Breast epithelium (tissue), 4 donors: ENCODE measurements around the gene MACROD1. TPM values are rescaled to one million over a fixed set of nuclear protein-coding genes. Genes with fewer than 3 reads are reported as not detected.

Experiments
- DNase-seq, 2 donors: peaks; one replicate each; pipeline ENCODE4 v3.0.0-alpha.2; 2019; ENCODE audit warnings: low spot score in 2 of 2
- H3K27ac ChIP-seq, 2 donors: fragments of 200-600 bp; sonication (generic) in 1 of 2; one replicate each; pipeline ENCODE4 v1.5.1; 2016 to 2019; ENCODE audit warnings: mild to moderate bottlenecking in 1 of 2
- H3K27me3 ChIP-seq, 2 donors: fragments of 200-600 bp; sonication (generic) in 1 of 2; one replicate each; pipeline versions ENCODE4 v1.5.1 to v1.6.0; 2017 to 2019; ENCODE audit warnings: control low read depth in 1 of 2, mild to moderate bottlenecking in 1 of 2
- H3K36me3 ChIP-seq: fragments of 200-600 bp; one replicate; pipeline ENCODE4 v1.5.1; 2019
- H3K4me1 ChIP-seq, 2 donors: fragments of 200-600 bp; sonication (generic); one replicate each; pipeline ENCODE4 v1.5.1; 2016 to 2019; ENCODE audit warnings: control low read depth in 1 of 2
- H3K4me3 ChIP-seq, 3 donors: fragments of 200-600 bp; sonication (generic); 1 replicate in 2 of 3; 2 replicates in 1 of 3; pipeline ENCODE4 v1.5.1; 2016 to 2019; ENCODE audit warnings: mild to moderate bottlenecking in 3 of 3, moderate library complexity in 2 of 3
- H3K9me3 ChIP-seq, 2 donors: fragments of 200-600 bp; sonication (generic) in 1 of 2; one replicate each; pipeline ENCODE4 v1.5.1; 2016 to 2019; ENCODE audit warnings: control low read depth in 1 of 2
- POLR2A ChIP-seq: fragments of 450-650 bp; IDR thresholded peaks from one replicate; pipeline ENCODE4 v1.6.1; 2016; ENCODE audit warnings: antibody characterized with exemption, mild to moderate bottlenecking, moderate library complexity
- POLR2AphosphoS5 ChIP-seq, 3 donors: sonication (generic); formaldehyde crosslinking; IDR thresholded peaks; one replicate each; pipeline ENCODE4 v1.6.1; 2017; ENCODE audit warnings: antibody characterized with exemption in 3 of 3
- intact Hi-C: fragments of 100-400 bp; cut with DNase I; formaldehyde crosslinking; loops from one replicate; pipeline ENCODE4 v1.15.1; 2023; ENCODE audit warnings: low total_unique reads
- total RNA-seq, 3 donors: library from RNA; depleted of rRNA; stranded (reverse); fragments of >200 nt; gene quantifications; one replicate each; pipeline ENCODE4 v1.1.0, GENCODE V29; 2016
- TF ChIP-seq, protein P1 (sequence below), 3 donors: fragments of 450-650 bp; IDR thresholded peaks; one replicate each; pipeline ENCODE4 v1.5.1; 2016 to 2017; ENCODE audit warnings: antibody characterized with exemption in 3 of 3, mild to moderate bottlenecking in 3 of 3, moderate library complexity in 3 of 3

MACROD1 gene
- total RNA-seq, 3 donors from 2014 or later: 19.7 to 113 (median 40.3) TPM

DNA sequence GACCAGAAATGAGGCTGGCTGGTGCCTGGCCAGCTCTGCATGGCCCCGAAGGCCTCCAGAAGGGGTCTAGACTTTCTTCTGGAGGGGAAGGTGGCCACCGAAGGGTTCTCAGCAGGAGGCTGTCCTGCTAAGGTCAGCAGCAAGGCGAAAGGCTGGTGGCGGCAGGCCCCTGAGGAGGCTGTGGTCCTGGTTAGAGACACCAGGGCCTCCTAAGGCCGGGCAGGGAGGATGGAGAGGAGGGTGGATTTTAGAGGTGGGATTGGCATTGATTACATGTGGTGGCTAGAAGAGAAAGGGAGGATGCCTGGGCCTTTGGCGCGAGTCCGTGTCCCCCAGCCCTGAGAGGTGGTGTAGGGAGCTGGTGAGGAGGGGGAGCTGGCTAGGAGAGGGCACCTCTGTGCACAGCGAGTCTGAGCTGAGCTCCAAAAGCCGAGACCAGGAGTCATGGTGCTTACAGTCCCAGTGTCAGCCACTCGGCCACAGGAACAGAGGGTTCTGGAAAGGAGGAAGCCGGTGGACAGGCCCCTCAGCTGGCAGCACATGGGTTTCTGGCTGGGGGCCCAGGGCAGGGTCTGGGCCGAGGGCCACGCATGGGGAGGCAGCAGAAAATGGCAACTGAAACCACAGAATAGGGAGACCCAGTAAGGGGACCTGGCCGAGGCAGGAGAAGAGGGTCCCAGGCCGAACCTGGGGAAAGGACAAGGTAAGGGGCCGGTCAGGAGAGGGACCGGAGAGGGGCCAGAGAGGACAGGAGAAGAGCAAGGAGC lies 43.1 kb upstream of the MACROD1 start:
- no peaks in the 10 kb centered on the region for H3K9me3 ChIP-seq
- peaks cover under 1% of the 10 kb centered on the region for H3K36me3 ChIP-seq
- TF ChIP-seq POLR2A (no peak), POLR2AphosphoS5 (IDR thresholded peaks at IDR 0.05) (no peak)
- TF ChIP-seq, protein P1, sequence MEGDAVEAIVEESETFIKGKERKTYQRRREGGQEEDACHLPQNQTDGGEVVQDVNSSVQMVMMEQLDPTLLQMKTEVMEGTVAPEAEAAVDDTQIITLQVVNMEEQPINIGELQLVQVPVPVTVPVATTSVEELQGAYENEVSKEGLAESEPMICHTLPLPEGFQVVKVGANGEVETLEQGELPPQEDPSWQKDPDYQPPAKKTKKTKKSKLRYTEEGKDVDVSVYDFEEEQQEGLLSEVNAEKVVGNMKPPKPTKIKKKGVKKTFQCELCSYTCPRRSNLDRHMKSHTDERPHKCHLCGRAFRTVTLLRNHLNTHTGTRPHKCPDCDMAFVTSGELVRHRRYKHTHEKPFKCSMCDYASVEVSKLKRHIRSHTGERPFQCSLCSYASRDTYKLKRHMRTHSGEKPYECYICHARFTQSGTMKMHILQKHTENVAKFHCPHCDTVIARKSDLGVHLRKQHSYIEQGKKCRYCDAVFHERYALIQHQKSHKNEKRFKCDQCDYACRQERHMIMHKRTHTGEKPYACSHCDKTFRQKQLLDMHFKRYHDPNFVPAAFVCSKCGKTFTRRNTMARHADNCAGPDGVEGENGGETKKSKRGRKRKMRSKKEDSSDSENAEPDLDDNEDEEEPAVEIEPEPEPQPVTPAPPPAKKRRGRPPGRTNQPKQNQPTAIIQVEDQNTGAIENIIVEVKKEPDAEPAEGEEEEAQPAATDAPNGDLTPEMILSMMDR (IDR thresholded peaks at IDR 0.05): no peak
- H3K27me3 ChIP-seq: no peaks in the 10 kb centered on the region
- intact Hi-C loops: no loop called here
- DNase-seq: no peak
- H3K27ac ChIP-seq: peak overlapping the region in 1 of 2 donors; percentile 95
- peaks cover 0 to 8% of the 10 kb centered on the region in 2 donors for H3K4me1 ChIP-seq
- peak overlapping the region in 1 of 3 donors; percentile 62 for H3K4me3 ChIP-seq

DNA sequence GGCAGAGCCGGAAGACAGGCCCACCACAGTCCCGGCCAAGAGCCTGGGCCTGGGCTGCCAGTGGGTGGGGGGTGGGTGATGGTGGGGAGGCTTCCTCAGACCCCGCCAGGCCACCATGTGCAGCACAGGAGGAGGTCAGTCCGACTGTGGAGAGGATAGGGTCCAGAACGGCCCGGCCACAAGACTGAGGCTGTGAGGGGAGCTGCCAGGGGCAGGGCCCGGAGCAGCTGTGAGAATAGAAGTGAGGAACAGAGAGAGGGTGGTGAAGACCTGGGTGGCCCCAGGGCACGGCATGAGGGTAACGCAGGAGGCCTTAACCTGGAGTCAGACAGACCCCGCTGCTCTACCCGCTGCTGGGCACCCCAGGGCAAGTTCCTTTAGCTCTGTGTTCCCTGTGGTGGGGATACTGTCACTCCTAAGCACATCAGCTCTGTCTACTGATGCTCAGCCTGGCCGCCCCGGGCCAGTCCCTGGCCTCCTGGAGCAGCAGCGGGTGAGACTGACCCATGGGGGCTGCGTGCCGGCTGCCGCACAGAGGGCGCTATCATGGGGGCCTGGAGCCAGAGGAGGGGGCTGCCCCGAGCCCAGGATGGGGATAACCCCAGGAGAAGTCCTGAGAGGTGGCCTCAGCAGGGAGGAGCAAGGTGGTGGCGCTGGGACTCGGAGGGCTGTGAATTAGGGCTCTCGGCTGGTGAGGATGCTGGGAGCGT lies 42.3 kb upstream of the MACROD1 start:
- H3K27ac ChIP-seq: peak overlapping the region; percentile 62 to 95
- H3K4me1 ChIP-seq: peaks cover 0 to 8% of the 10 kb centered on the region in 2 donors
- H3K4me3 ChIP-seq: peak overlapping the region; percentile 39 to 62 (median 46)
- H3K9me3 ChIP-seq: no peaks in the 10 kb centered on the region
- no peaks in the 10 kb centered on the region for H3K27me3 ChIP-seq
- intact Hi-C loops: no loop called here
- peaks cover 6% of the 10 kb centered on the region for H3K36me3 ChIP-seq
- TF ChIP-seq, protein P1 (IDR thresholded peaks at IDR 0.05): no peak
- TF ChIP-seq POLR2A (no peak), POLR2AphosphoS5 (IDR thresholded peaks at IDR 0.05) (no peak)
- DNase-seq: no peak

DNA sequence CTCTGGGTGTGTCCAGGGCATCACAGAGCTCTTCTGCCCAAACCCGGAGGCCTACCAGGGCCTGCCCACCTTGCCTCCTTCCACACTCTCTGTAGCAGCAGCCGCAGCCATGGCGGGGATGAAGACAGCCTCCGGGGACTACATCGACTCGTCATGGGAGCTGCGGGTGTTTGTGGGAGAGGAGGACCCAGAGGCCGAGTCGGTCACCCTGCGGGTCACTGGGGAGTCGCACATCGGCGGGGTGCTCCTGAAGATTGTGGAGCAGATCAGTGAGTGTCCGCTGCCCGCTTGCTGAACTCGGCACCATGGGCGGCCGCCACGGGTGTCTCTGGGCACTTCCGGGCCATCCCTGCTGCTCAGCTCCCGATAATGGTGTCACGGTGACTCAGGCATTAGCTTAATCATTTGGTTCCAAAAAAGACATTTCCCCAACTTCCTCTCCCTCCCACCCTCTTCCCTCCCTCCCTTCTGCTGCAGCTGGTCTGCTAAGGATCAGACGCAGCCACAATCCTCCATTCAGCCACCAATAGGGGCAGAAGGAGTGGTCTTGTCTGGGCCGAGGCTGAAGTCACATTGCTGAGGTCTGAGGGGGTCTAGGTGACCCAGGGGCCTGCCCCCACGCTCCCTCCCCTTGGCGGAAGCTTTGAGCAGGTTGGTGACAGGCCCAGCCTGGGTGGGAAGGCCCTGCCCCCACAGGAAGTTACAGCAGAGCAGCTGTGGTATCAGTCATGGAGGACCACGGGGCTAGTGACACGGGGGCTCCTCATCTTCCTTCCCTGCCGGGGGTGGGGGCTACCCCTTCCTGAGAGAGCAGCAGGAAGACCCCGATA lies 41.6 kb upstream of the MACROD1 start:
- Histone ChIP-seq H3K36me3 (peaks cover 6% of the 10 kb centered on the region), H3K27ac (peak overlapping the region; percentile 62 to 95), H3K27me3 (no peaks in the 10 kb centered on the region), H3K4me3 (peak overlapping the region; percentile 39 to 62 (median 46)), H3K4me1 (peaks cover 0 to 8% of the 10 kb centered on the region in 2 donors), H3K9me3 (no peaks in the 10 kb centered on the region)
- intact Hi-C loops: no loop called here
- TF ChIP-seq, protein P1 (IDR thresholded peaks at IDR 0.05): no peak
- TF ChIP-seq POLR2A (no peak), POLR2AphosphoS5 (IDR thresholded peaks at IDR 0.05) (peak in 1 of 3 donors; percentile 33)
- DNase-seq: no peak

DNA sequence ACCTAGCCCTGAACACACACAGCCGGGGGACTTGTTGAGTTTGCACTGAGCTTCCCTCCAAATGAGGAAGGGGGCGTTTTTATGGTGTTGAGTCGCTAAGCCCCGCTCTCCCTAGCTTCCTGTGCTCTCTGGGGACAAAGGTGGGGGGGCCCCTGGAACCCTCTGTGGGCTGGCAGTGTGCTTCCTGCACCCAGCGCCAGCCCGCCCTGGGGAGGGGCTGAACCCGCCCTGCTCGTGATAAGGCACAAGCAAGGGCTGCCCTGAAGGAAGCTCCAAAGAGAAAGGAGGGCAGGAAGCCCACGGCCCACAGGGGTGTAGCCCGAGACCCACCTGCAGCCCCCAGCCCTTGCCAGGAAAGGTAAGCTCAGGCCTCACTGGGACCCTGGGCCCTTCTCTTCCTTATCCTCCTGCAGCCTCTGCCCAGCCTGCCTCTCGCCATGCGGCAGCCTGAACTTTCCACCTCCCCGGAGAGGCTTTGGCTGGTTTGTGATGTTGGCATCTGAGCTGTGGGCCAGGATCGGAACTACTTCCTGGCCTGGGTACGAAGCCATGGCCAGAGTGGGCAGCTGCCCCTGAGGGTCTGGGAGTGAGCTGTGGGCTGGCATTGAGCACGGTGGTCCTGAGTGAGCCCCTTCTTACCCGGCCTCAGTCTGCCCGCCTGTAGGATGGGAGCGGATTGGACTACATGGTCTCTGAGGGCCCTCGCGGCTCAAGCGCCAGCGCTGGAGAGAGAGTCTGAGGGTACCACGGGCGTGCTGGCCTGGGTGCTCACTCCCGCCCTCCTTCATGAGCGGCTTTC lies 40.7 kb upstream of the MACROD1 start, which contains the start of gene FERMT3:
TSS of gene FERMT3 (plus strand) at position 265 of the 799 bp plus-strand sequence. CDS start 644 bp downstream, outside the sequence.
- no peak for DNase-seq
- Histone ChIP-seq H3K4me1 (peaks cover 0 to 8% of the 10 kb centered on the region in 2 donors), H3K27me3 (no peaks in the 10 kb centered on the region), H3K36me3 (peaks cover 6% of the 10 kb centered on the region), H3K27ac (peak within 1 kb of the TSS; percentile 62 to 95), H3K4me3 (peak within 1 kb of the TSS; percentile 39 to 62 (median 46)), H3K9me3 (no peaks in the 10 kb centered on the region)
- TF ChIP-seq POLR2AphosphoS5 (IDR thresholded peaks at IDR 0.05) (no peak), POLR2A (no peak)
- TF ChIP-seq, protein P1 (IDR thresholded peaks at IDR 0.05): no peak
- intact Hi-C loops: loop anchor here (1.0 kb wide), 1 partner anchor 95 kb away; no protein-coding TSS in a partner anchor
